GM21737 (cell line): Measurements from ENCODE around the gene ZFP90.
"Not testable (repeated sequence)": the region's sequence is repeated elsewhere in the genome, so short reads cannot be mapped to it uniquely, and the experiment has no call there.

ENCODE experiments used
- ATAC-seq: cut with Tn5 transposase; IDR thresholded peaks from one replicate; pipeline ENCODE4 v1.9.1; 2021; ENCODE audit warnings: mild to moderate bottlenecking, moderate library complexity; ENCODE audit not compliant: unreplicated experiment

ZFP90 gene

GRCh38 chr16:68517606-68518166, 21.4 kb upstream of the ZFP90 start:
- ATAC-seq, result no peak

- ATAC-seq, result no peak
These were observed 19.8 kb upstream of the ZFP90 start for GRCh38 chr16:68519225-68519745.

- peak; percentile 77 for ATAC-seq
These were observed 18.4 kb upstream of the ZFP90 start for GRCh38 chr16:68520649-68521086.

- ATAC-seq, result no peak
These were observed 14.8 kb upstream of the ZFP90 start for GRCh38 chr16:68524069-68524820.

GRCh38 chr16:68526143-68526781, 12.8 kb upstream of the ZFP90 start:
- ATAC-seq, result no peak

- no peak for ATAC-seq
These were observed 12.3 kb upstream of the ZFP90 start for GRCh38 chr16:68526782-68527145.

- ATAC-seq, result no peak
These were observed 10.9 kb upstream of the ZFP90 start for GRCh38 chr16:68528233-68528632.

- ATAC-seq, result peak; percentile 60
These were observed 10.3 kb upstream of the ZFP90 start for GRCh38 chr16:68528686-68529379.

GRCh38 chr16:68529608-68529930, 9.5 kb upstream of the ZFP90 start:
- no peak for ATAC-seq

GRCh38 chr16:68529931-68530701, 9.0 kb upstream of the ZFP90 start:
- ATAC-seq, result peak; percentile 90

- ATAC-seq, result no peak
These were observed 5.2 kb upstream of the ZFP90 start for GRCh38 chr16:68533937-68534336.

- no peak for ATAC-seq
These were observed 3.8 kb upstream of the ZFP90 start for GRCh38 chr16:68535331-68535730.

- ATAC-seq, result peak; percentile 19
These were observed 684 bp downstream of the ZFP90 start for GRCh38 chr16:68539711-68540239.

- ATAC-seq, result no peak
These were observed 9.9 kb downstream of the ZFP90 start for GRCh38 chr16:68548947-68549346.

- ATAC-seq, result no peak
These were observed 14.1 kb downstream of the ZFP90 start for GRCh38 chr16:68553186-68553585.

- not testable (repeated sequence) for ATAC-seq
These were observed 21.2 kb downstream of the ZFP90 start for GRCh38 chr16:68560341-68560740.

GRCh38 chr16:68563631-68564381, 24.7 kb downstream of the ZFP90 start:
- no peak for ATAC-seq

GRCh38 chr16:68564382-68564985, 25.4 kb downstream of the ZFP90 start:
- no peak for ATAC-seq

GRCh38 chr16:68574479-68574878, 35.4 kb downstream of the ZFP90 start:
- no peak for ATAC-seq
